Calu3 (cell line): ENCODE results near the gene NLGN2. TPM values are rescaled to one million over a fixed set of nuclear protein-coding genes. Genes with fewer than 3 reads are reported as not detected.

Source experiments
- BruUV-seq: library from RNA; stranded (reverse); fragments of 400-500 nt; replicated peaks from 2 replicates; lab custom pipeline; 2021; lab: Mats Ljungman, UMichigan
- CTCF ChIA-PET: fragments of 300-600 bp; sonication (Branson Sonifier 250); formaldehyde crosslinking; loops from one replicate; lab custom pipeline; 2022; ENCODE audit warnings: antibody characterized with exemption; lab: Charles Lee
- DNase-seq: peaks from one replicate; pipeline ENCODE4 v3.0.0; 2022
- H3K27ac Mint-ChIP-seq: one replicate; pipeline ENCODE4 v1.8.0; 2022; ENCODE audit warnings: mixed read lengths; ENCODE audit not compliant: unreplicated experiment
- H3K27me3 Mint-ChIP-seq: one replicate; pipeline ENCODE4 v1.8.0; 2022; ENCODE audit warnings: mixed read lengths; ENCODE audit not compliant: unreplicated experiment
- H3K36me3 Mint-ChIP-seq: one replicate; pipeline ENCODE4 v1.8.0; 2022; ENCODE audit warnings: mild to moderate bottlenecking, moderate library complexity, mixed read lengths; ENCODE audit not compliant: insufficient read depth, unreplicated experiment
- H3K4me1 Mint-ChIP-seq: one replicate; pipeline ENCODE4 v1.8.0; 2022; ENCODE audit warnings: mild to moderate bottlenecking, low read depth, mixed read lengths; ENCODE audit not compliant: unreplicated experiment
- H3K4me3 Mint-ChIP-seq: one replicate; pipeline ENCODE4 v1.8.0; 2022; ENCODE audit warnings: mild to moderate bottlenecking, low read depth, moderate library complexity, mixed read lengths; ENCODE audit not compliant: unreplicated experiment
- H3K9me3 Mint-ChIP-seq: one replicate; pipeline ENCODE4 v1.8.0; 2022; ENCODE audit warnings: low read depth, mixed read lengths; ENCODE audit not compliant: unreplicated experiment
- intact Hi-C: fragments of 100-400 bp; cut with micrococcal nuclease; formaldehyde crosslinking; loops from one replicate; pipeline ENCODE4 v1.10.0; 2022; ENCODE audit not compliant: unreplicated experiment
- total RNA-seq: library from RNA; stranded (reverse); gene quantifications from 2 replicates; pipeline ENCODE4 v1.2.3, GENCODE V29; 2022
- TF ChIP-seq, protein P1 (sequence below): fragments of 200-600 bp; IDR thresholded peaks from one replicate; pipeline ENCODE4 v1.8.0; 2022; ENCODE audit warnings: antibody characterized with exemption; ENCODE audit not compliant: unreplicated experiment

Gene NLGN2
- total RNA-seq, 1 experiment from 2014 or later: 13.9 TPM

- no peak for DNase-seq
- TF ChIP-seq, protein P1, sequence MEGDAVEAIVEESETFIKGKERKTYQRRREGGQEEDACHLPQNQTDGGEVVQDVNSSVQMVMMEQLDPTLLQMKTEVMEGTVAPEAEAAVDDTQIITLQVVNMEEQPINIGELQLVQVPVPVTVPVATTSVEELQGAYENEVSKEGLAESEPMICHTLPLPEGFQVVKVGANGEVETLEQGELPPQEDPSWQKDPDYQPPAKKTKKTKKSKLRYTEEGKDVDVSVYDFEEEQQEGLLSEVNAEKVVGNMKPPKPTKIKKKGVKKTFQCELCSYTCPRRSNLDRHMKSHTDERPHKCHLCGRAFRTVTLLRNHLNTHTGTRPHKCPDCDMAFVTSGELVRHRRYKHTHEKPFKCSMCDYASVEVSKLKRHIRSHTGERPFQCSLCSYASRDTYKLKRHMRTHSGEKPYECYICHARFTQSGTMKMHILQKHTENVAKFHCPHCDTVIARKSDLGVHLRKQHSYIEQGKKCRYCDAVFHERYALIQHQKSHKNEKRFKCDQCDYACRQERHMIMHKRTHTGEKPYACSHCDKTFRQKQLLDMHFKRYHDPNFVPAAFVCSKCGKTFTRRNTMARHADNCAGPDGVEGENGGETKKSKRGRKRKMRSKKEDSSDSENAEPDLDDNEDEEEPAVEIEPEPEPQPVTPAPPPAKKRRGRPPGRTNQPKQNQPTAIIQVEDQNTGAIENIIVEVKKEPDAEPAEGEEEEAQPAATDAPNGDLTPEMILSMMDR: no peak
- Mint-ChIP-seq H3K9me3 (no peaks in the 10 kb centered on the region), H3K27ac (no peak overlapping the region), H3K27me3 (peaks cover 8% of the 10 kb centered on the region), H3K36me3 (no peaks in the 10 kb centered on the region), H3K4me3 (no peak overlapping the region), H3K4me1 (no peaks in the 10 kb centered on the region)
- BruUV-seq: no TSS peak
- intact Hi-C loops: no loop called here
- CTCF ChIA-PET: no interaction called here
Measured at GRCh38 chr17:7374353-7374752, 33.3 kb upstream of the NLGN2 start.

GRCh38 chr17:7379134-7379533 is 28.5 kb upstream of the NLGN2 start:
- H3K4me3 Mint-ChIP-seq: no peak overlapping the region
- BruUV-seq: no TSS peak

DNA sequence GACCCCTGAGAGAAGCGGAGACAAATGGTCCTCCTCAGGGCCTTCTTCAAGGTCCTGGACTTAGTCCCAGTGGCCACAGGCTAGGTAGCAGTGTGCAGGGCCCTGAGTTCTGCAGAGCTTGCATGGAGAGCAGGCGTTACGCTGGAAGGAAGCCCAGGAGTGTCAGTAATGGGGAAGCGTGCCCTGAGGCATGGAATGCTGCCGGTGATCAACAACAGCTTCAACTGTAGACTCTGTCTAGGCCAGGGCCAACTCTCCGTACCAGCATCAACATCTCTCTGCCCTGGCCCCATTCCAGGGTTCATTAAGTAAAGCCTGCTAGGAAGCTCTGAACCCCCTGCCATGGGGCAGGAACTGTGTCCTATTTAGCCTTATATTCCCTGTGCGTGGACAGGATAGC is 27.3 kb upstream of the NLGN2 start:
- Mint-ChIP-seq H3K4me1 (peaks cover 8% of the 10 kb centered on the region), H3K27ac (peak overlapping the region; percentile 64), H3K27me3 (no peaks in the 10 kb centered on the region), H3K36me3 (peaks cover 32% of the 10 kb centered on the region), H3K4me3 (peak overlapping the region; percentile 87), H3K9me3 (no peaks in the 10 kb centered on the region)
- TF ChIP-seq, protein P1: no peak
- CTCF ChIA-PET: interaction anchor here (0.8 kb wide), 1 partner anchor 24 kb away, joined by 4 read pairs; no protein-coding TSS in a partner anchor
- no TSS peak for BruUV-seq
- intact Hi-C loops: no loop called here
- DNase-seq: no peak

More at GRCh38 chr17:7379134-7379533, 28.5 kb upstream of the NLGN2 start:
- H3K27ac Mint-ChIP-seq: no peak overlapping the region
- peaks cover 25% of the 10 kb centered on the region for H3K36me3 Mint-ChIP-seq
- intact Hi-C loops: no loop called here
- no peaks in the 10 kb centered on the region for H3K9me3 Mint-ChIP-seq
- CTCF ChIA-PET: no interaction called here
- TF ChIP-seq, protein P1: no peak
- peaks cover 8% of the 10 kb centered on the region for H3K4me1 Mint-ChIP-seq
- DNase-seq: no peak
- H3K27me3 Mint-ChIP-seq: no peaks in the 10 kb centered on the region

DNA sequence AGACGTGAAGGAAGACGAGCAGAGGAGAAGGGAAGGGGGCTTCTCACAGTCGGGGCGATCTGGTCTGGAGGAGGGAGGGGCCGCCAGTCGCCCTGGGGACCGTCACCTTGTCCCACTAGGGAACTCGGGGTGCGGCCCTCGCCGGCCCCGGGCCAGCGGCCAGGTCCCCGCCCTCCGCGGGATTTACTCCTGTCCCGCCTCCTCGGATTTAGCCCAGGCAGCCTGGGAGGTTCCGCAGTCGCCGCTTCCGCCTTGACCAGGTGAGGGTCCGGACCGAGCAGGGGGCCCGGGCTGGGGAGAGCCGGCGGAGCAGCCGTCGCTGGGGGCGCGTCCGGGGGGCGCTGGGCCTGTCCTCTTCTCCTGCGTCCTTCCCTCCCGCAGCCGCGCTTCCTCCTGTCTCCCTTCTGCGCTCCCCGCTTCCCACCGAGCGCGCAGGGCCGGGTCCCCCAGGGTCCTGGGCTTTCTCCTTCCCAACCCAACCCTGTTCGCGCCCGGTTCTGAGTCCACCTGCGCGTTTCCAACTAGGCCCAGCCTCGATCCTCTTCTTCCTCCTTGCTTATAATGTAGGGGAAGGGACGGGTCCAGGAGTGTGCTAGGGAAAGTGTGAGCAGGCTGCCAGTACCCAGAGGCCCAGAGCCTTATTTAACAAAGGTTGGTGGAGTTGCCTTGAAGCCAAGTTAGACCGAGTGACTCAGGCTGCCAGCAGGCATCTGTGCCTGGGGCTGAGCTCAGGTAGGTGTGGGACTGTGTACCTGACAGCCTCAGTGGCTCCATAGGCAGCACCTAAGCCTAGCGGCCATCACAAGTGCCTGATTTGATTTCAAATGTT is 26.6 kb upstream of the NLGN2 start, which contains the start of gene TNK1:
TSS of gene TNK1 (plus strand) at position 235 of the 829 bp plus-strand sequence. CDS start 1,838 bp downstream, outside the sequence.
- Mint-ChIP-seq H3K9me3 (no peaks in the 10 kb centered on the region), H3K27ac (peak within 1 kb of the TSS; percentile 64), H3K36me3 (peaks cover 37% of the 10 kb centered on the region), H3K4me1 (peaks cover 8% of the 10 kb centered on the region), H3K4me3 (peak within 1 kb of the TSS; percentile 87), H3K27me3 (no peaks in the 10 kb centered on the region)
- CTCF ChIA-PET: interaction anchor here (0.8 kb wide), 1 partner anchor 25 kb away, joined by 4 read pairs; no protein-coding TSS in a partner anchor
- no TSS peak for BruUV-seq
- DNase-seq: peak; percentile 52
- TF ChIP-seq, protein P1: no peak
- intact Hi-C loops: no loop called here
